LNCAP (cell line): ENCODE data around the gene ZNF614.

ENCODE experiments used
- CTCF ChIP-seq: fragments of 450-650 bp; IDR thresholded peaks from 2 replicates; pipeline ENCODE4 v1.5.1; 2017; ENCODE audit warnings: mild to moderate bottlenecking

Gene ZNF614

DNA sequence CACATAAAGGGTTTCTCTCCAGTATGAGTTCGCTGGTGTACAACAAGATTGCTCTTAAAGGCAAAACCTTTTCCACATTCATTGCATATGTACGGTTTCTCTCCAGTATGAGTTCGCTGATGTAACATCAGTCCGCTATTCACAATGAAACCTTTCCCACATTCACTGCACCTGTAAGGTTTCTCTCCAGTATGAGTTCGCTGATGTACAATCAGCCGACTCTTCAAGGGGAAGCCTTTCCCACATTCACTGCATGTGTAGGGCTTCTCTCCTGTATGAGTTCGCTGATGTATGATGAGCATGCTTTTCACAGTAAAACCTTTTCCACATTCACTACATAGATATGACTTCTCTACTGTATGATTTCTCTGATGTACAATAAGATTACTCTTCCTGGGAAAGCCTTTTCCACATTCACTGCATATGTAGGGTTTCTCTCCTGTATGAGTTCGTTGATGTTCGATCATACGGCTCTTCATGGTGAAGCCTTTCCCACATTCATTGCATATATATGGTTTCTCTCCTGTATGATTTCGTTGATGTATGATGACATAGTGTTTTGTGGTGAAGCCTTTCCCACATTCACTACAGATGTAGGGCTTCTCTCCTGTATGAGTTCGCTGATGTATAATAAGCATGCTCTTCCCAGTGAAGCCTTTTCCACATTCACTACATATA lies 6.0 kb upstream of the ZNF614 start:
- no peak for TF ChIP-seq CTCF

DNA sequence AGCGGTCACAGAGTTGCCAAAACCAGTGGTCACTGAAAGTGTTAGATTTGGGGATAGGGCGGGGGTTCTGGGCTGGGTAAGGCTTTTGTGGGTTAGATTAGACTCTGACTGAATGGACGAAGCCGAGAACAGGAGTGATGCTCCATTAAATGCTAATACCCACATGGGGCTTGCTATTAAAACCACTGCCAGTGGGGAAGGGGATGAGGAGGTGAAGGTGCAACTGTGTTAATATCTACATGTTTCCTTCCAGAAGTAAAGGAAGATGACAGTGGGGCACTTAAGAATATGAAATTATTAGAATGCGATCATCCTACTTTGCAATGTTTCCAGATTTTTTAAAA lies 573 bp upstream of the ZNF614 start:
- no peak for TF ChIP-seq CTCF

GRCh38 chr19:52022193-52022592 lies 6.0 kb downstream of the ZNF614 start:
- no peak for TF ChIP-seq CTCF

GRCh38 chr19:52020506-52020905 lies 7.7 kb downstream of the ZNF614 start:
- no peak for TF ChIP-seq CTCF

GRCh38 chr19:52010674-52011073 lies 17.5 kb downstream of the ZNF614 start:
- no peak for TF ChIP-seq CTCF

DNA sequence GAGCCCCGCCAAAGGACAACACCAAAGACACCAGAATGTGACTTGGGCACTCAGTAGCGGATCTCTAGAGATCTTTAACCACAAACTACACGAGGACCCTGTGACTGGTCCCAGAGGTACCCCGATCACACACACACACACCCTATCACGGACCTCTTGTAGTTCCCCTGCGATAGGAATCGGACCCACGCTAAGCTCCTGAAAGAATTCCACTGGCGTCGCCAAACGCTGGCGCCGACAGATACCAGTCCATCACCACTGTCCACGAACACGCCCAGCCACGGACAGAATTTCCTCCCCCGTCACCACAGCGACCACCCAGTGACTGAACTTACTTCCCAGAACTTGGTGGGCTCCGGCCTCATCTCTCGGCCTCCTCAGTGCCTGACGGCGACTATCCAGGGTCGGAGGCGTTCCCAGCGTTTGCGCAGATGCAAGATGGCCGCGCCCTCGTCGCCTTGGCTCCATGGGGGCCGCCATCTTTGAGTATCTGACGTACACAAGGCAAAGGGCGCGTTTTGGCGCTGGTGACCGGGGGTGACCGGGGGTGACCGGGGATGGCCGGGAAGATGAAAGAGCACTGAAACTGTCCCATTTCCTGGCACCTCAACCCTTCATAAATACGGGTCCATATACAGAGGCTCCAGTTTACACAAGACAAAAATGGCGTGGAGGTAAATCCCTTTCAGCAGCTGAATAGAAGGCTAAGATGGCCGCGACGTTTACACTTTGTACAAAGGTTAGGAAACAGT lies 20.2 kb downstream of the ZNF614 start, which contains the start of gene ZNF615:
Gene ZNF615, minus strand, starts transcription at position 406 of the 752 bp plus-strand sequence. CDS start 4,500 bp downstream, outside the sequence.
- TF ChIP-seq CTCF = no peak

DNA sequence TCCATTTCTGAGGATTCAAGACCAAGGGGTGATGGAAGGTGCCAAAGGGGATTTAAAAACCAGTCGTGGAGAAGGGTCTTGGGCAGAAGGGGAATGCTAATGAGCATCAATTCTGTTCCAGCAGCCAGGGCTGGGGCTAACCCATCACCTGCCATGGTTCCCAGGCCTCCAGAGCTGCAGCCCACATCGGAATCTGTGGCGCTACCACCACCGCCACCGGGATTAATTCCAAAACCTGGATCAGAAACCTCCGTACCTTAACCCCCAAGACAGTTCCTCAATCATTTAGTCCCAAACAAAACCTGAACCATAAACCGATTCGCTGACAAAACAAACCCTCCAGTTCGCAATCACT lies 20.8 kb downstream of the ZNF614 start:
- no peak for TF ChIP-seq CTCF
